Urinary bladder (tissue), 4 donors: ENCODE results near the gene NQO2. TPM values are rescaled to one million over a fixed set of nuclear protein-coding genes. Genes with fewer than 3 reads are reported as not detected.

ENCODE experiments used
- DNase-seq: peaks from one replicate; pipeline ENCODE4 v3.0.0-alpha.2; 2015; ENCODE audit errors: extremely low spot score
- H3K27ac ChIP-seq: one replicate; pipeline ENCODE4 v1.5.1; 2013; ENCODE audit warnings: low read depth, mild to moderate bottlenecking, moderate library complexity
- H3K36me3 ChIP-seq: one replicate; pipeline ENCODE4 v1.6.1; 2013; ENCODE audit warnings: mild to moderate bottlenecking, moderate library complexity; ENCODE audit not compliant: insufficient read depth
- H3K4me1 ChIP-seq: one replicate; pipeline ENCODE4 v1.6.1; 2013; ENCODE audit warnings: mild to moderate bottlenecking, moderate library complexity; ENCODE audit not compliant: insufficient read depth
- H3K4me3 ChIP-seq: one replicate; pipeline ENCODE4 v1.5.1; 2013; ENCODE audit warnings: low read depth, low read length
- WGBS: extraction: QIAGEN DNeasy Blood & Tissue Kit; methylation state at CpG from one replicate; pipeline ENCODE4 v1.1.7; 2013; 5-methylcytosine and 5-hydroxymethylcytosine counted together
- polyA plus RNA-seq: library from polyadenylated mRNA; stranded (reverse); fragments of 200-250 nt; gene quantifications from one replicate; pipeline ENCODE4 v1.2.3, GENCODE V29; 2013
- total RNA-seq: library from RNA; depleted of rRNA; stranded (reverse); fragments of >200 nt; gene quantifications from one replicate; pipeline ENCODE4 v1.2.3, GENCODE V29; 2014
- donor health status: healthy with polysubstance abuse.
- donor health status: healthy.

Gene NQO2
- 8.7 TPM for total RNA-seq
- 25.5 TPM for polyA plus RNA-seq

- WGBS = 5% methylated on average over 86 of the region's 87 CpGs
- H3K4me3 ChIP-seq = peak within 1 kb of the TSS; percentile 60
- peak within 1 kb of the TSS; percentile 55 for H3K27ac ChIP-seq
- H3K4me1 ChIP-seq = no peaks in the 10 kb centered on the region
- H3K36me3 ChIP-seq = no peaks in the 10 kb centered on the region
- peak; percentile 65 for DNase-seq
Observed at GRCh38 chr6:2999618-3000557, at the start of gene NQO2. Gene NQO2, plus strand, starts transcription at chr6:2999894. Its CDS starts 6,659 bp downstream, at chr6:3006553.

- H3K27ac ChIP-seq = no peak overlapping the region
- no peak overlapping the region for H3K4me3 ChIP-seq
- no peaks in the 10 kb centered on the region for H3K4me1 ChIP-seq
- H3K36me3 ChIP-seq = peaks cover 4% of the 10 kb centered on the region
- DNase-seq = no peak
- WGBS = 89% methylated on average over 12 of the region's 12 CpGs
Observed at GRCh38 chr6:2950713-2951112, 49.0 kb upstream of the NQO2 start.

- WGBS = 79% methylated on average over 8 of the region's 8 CpGs
- Histone ChIP-seq H3K4me3 (no peak overlapping the region), H3K27ac (no peak overlapping the region), H3K36me3 (peaks cover 6% of the 10 kb centered on the region), H3K4me1 (no peaks in the 10 kb centered on the region)
- DNase-seq = no peak
Observed at GRCh38 chr6:2951728-2952127, 48.0 kb upstream of the NQO2 start.

GRCh38 chr6:2952557-2953095, 47.1 kb upstream of the NQO2 start:
- Histone ChIP-seq H3K36me3 (peaks cover 6% of the 10 kb centered on the region), H3K4me3 (no peak overlapping the region)
- 9% methylated on average over 27 of the region's 27 CpGs for WGBS

GRCh38 chr6:2953098-2953497, 46.6 kb upstream of the NQO2 start:
- Histone ChIP-seq H3K4me1 (no peaks in the 10 kb centered on the region), H3K27ac (no peak overlapping the region), H3K36me3 (peaks cover 6% of the 10 kb centered on the region), H3K4me3 (no peak overlapping the region)
- WGBS = 90% methylated on average over 12 of the region's 12 CpGs
- no peak for DNase-seq

More at GRCh38 chr6:2952557-2953095, 47.1 kb upstream of the NQO2 start:
- no peaks in the 10 kb centered on the region for H3K4me1 ChIP-seq
- no peak for DNase-seq
- H3K27ac ChIP-seq = no peak overlapping the region

- H3K4me3 ChIP-seq = no peak overlapping the region
- DNase-seq = no peak
- WGBS = 70% methylated on average over 5 of the region's 5 CpGs
- H3K36me3 ChIP-seq = peaks cover 7% of the 10 kb centered on the region
- H3K4me1 ChIP-seq = no peaks in the 10 kb centered on the region
- no peak overlapping the region for H3K27ac ChIP-seq
Observed at GRCh38 chr6:2956930-2957685, 42.6 kb upstream of the NQO2 start.

- H3K4me1 ChIP-seq = no peaks in the 10 kb centered on the region
Observed at GRCh38 chr6:2957696-2958330, 41.9 kb upstream of the NQO2 start.

GRCh38 chr6:2958331-2958711, 41.4 kb upstream of the NQO2 start:
- H3K36me3 ChIP-seq = peaks cover 7% of the 10 kb centered on the region
- no peak overlapping the region for H3K27ac ChIP-seq
- no peak overlapping the region for H3K4me3 ChIP-seq
- no peaks in the 10 kb centered on the region for H3K4me1 ChIP-seq
- DNase-seq = no peak
- whole genome bisulfite sequencing = 79% methylated on average over 18 of the region's 18 CpGs

More at GRCh38 chr6:2957696-2958330, 41.9 kb upstream of the NQO2 start:
- Histone ChIP-seq H3K36me3 (peaks cover 7% of the 10 kb centered on the region), H3K4me3 (no peak overlapping the region), H3K27ac (no peak overlapping the region)
- no peak for DNase-seq
- 83% methylated on average over 11 of the region's 11 CpGs for WGBS

- no peak overlapping the region for H3K27ac ChIP-seq
- no peak for DNase-seq
- H3K36me3 ChIP-seq = peaks cover 7% of the 10 kb centered on the region
- no peak overlapping the region for H3K4me3 ChIP-seq
- 89% methylated on average over 9 of the region's 9 CpGs for WGBS
- H3K4me1 ChIP-seq = no peaks in the 10 kb centered on the region
Observed at GRCh38 chr6:2958776-2959175, 40.9 kb upstream of the NQO2 start.

GRCh38 chr6:2959909-2960719, 39.6 kb upstream of the NQO2 start:
- DNase-seq = no peak
- H3K27ac ChIP-seq = no peak overlapping the region

GRCh38 chr6:2960935-2961334, 38.8 kb upstream of the NQO2 start:
- H3K4me1 ChIP-seq = peaks cover 2% of the 10 kb centered on the region
- no peak overlapping the region for H3K27ac ChIP-seq
- DNase-seq = no peak
- H3K36me3 ChIP-seq = peaks cover 3% of the 10 kb centered on the region
- WGBS = 47% methylated on average over 4 of the region's 4 CpGs
- no peak overlapping the region for H3K4me3 ChIP-seq

More at GRCh38 chr6:2959909-2960719, 39.6 kb upstream of the NQO2 start:
- Histone ChIP-seq H3K4me1 (peaks cover 2% of the 10 kb centered on the region), H3K36me3 (peaks cover 7% of the 10 kb centered on the region), H3K4me3 (no peak overlapping the region)
- WGBS = 70% methylated on average over 12 of the region's 12 CpGs

- H3K4me1 ChIP-seq = peaks cover 2% of the 10 kb centered on the region
- peak overlapping the region; percentile 55 for H3K27ac ChIP-seq
- 84% methylated on average over 7 of the region's 7 CpGs for WGBS
Observed at GRCh38 chr6:2961506-2961905, 38.2 kb upstream of the NQO2 start.

More at GRCh38 chr6:2961506-2961905, 38.2 kb upstream of the NQO2 start:
- no peak for DNase-seq
- H3K4me3 ChIP-seq = no peak overlapping the region
- peaks cover 1% of the 10 kb centered on the region for H3K36me3 ChIP-seq
